GM21825 (cell line): ENCODE results near the gene BTBD2.
A peak's percentile ranks its signal among the peaks of the same experiment; 100 is the strongest.

ENCODE experiments used
- ATAC-seq: cut with Tn5 transposase; IDR thresholded peaks from one replicate; pipeline ENCODE4 v1.9.1; 2021; ENCODE audit warnings: mild to moderate bottlenecking, moderate library complexity; ENCODE audit not compliant: unreplicated experiment

The BTBD2 gene

GRCh38 chr19:2015608-2015950 lies at the start of gene BTBD2:
TSS of gene BTBD2 (minus strand) at chr19:2015714. CDS start at chr19:2015703, 11 bp downstream.
- ATAC-seq = no peak

- no peak for ATAC-seq
Measured at GRCh38 chr19:2064788-2065524, 49.4 kb upstream of the BTBD2 start.

- ATAC-seq = no peak
Measured at GRCh38 chr19:2064395-2064787, 48.9 kb upstream of the BTBD2 start.

GRCh38 chr19:2063824-2064223 lies 48.3 kb upstream of the BTBD2 start:
- no peak for ATAC-seq

GRCh38 chr19:2062770-2063169 lies 47.3 kb upstream of the BTBD2 start:
- ATAC-seq = no peak

GRCh38 chr19:2062389-2062729 lies 46.8 kb upstream of the BTBD2 start:
- no peak for ATAC-seq

- ATAC-seq = peak; percentile 61
Measured at GRCh38 chr19:2061495-2062388, 46.2 kb upstream of the BTBD2 start.

- ATAC-seq = peak; percentile 16
Measured at GRCh38 chr19:2060884-2061494, 45.5 kb upstream of the BTBD2 start.

GRCh38 chr19:2059422-2060201 lies 44.1 kb upstream of the BTBD2 start:
- ATAC-seq = no peak

GRCh38 chr19:2058570-2059421 lies 43.3 kb upstream of the BTBD2 start:
- no peak for ATAC-seq

GRCh38 chr19:2057484-2058469 lies 42.3 kb upstream of the BTBD2 start:
- ATAC-seq = no peak

GRCh38 chr19:2056837-2057192 lies 41.3 kb upstream of the BTBD2 start:
- ATAC-seq = no peak

GRCh38 chr19:2055931-2056836 lies 40.7 kb upstream of the BTBD2 start:
- no peak for ATAC-seq

GRCh38 chr19:2054763-2055162 lies 39.2 kb upstream of the BTBD2 start:
- no peak for ATAC-seq

GRCh38 chr19:2053601-2054389 lies 38.3 kb upstream of the BTBD2 start:
- ATAC-seq = no peak

GRCh38 chr19:2051773-2052704 lies 36.5 kb upstream of the BTBD2 start:
- no peak for ATAC-seq
